ENCODE data around the gene MSLN. TPM values are rescaled to one million over a fixed set of nuclear protein-coding genes. Genes with fewer than 3 reads are reported as not detected.

Gene MSLN
- total and polyA plus RNA-seq, 2 of the 13 experiments (the other 11 are each of a cell fraction or from before 2014, with no cell fraction given): 2.0 to 2.3 TPM

- BruUV-seq (replicated peaks): no TSS peak
- CTCF ChIA-PET (ENCODE audit: low intra/inter-chr PET ratio, low total read pairs): interaction anchor here (2.7 kb wide), 1 partner anchor 21 kb away, joined by 19 read pairs; no protein-coding TSS in a partner anchor
- Histone ChIP-seq H3K27ac (ENCODE audit: extremely low read length, insufficient read depth, low read length) (no peak overlapping the region), H4K20me1 (ENCODE audit: insufficient read depth, low read length) (0 out of 2 replicates have a peak, but pooled peaks cover 2% of the 10 kb centered on the region), H3K9me3 (ENCODE audit: low read length) (no peaks in the 10 kb centered on the region), H3K9ac (ENCODE audit: insufficient read depth, low read depth, low read length) (no peak overlapping the region), H3K36me3 (replicated peaks in 1 of 2; ENCODE audit: control insufficient read depth in 1 of 2, insufficient read depth in 2 of 2, low read length in 2 of 2) (peaks cover 3 to 25% of the 10 kb centered on the region in 2 experiments; a peak in 2 of 5 replicates), H3K27me3 (ENCODE audit: control insufficient read depth in 1 of 2, insufficient read depth in 2 of 2, low read length in 2 of 2) (no peaks in the 10 kb centered on the region), H3K4me2 (ENCODE audit: low read depth, low read length) (no peak overlapping the region), H2AFZ (ENCODE audit: low read length) (no peak overlapping the region), H3K79me2 (ENCODE audit: insufficient read depth, low read length) (no peaks in the 10 kb centered on the region), H3K4me3 (replicated peaks in 1 of 3; ENCODE audit: insufficient read depth in 1 of 3, low read depth in 2 of 3, low read length in 3 of 3) (no peak overlapping the region), H3K4me1 (ENCODE audit: insufficient read depth, low read length) (no peaks in the 10 kb centered on the region)
- POLR2A ChIA-PET: interaction anchor here (1.2 to 2.2 kb wide), 2 partner anchors 12 to 20 kb away, joined by 3 to 7 read pairs; partner anchors contain the start of gene ANTKMT
- intact Hi-C loops (cut with micrococcal nuclease; ENCODE audit: unreplicated experiment) (no loop called here), in situ Hi-C loops (cut with HindIII; ENCODE audit: extremely low pct_ligation_motif_present, low pct_unique_long_range_greater_than_20kb) (no loop called here)
- DNase-seq (ENCODE audit: low spot score) (no peak), ATAC-seq (no peak), FAIRE-seq (no peak)
- 0 out of 2 replicates have a peak, but pooled peaks have one; percentile 12 for TF ChIP-seq RAD21 (CRISPR knock-in tag; IDR thresholded peaks at IDR 0.05)
- no peak for TF ChIP-seq ZNF770 (CRISPR knock-in tag; IDR thresholded peaks at IDR 0.05)
- no peak for TF ChIP-seq FUBP1 (CRISPR knock-in tag; IDR thresholded peaks at IDR 0.05; ENCODE audit: borderline replicate concordance)
- TF ChIP-seq, protein P1, sequence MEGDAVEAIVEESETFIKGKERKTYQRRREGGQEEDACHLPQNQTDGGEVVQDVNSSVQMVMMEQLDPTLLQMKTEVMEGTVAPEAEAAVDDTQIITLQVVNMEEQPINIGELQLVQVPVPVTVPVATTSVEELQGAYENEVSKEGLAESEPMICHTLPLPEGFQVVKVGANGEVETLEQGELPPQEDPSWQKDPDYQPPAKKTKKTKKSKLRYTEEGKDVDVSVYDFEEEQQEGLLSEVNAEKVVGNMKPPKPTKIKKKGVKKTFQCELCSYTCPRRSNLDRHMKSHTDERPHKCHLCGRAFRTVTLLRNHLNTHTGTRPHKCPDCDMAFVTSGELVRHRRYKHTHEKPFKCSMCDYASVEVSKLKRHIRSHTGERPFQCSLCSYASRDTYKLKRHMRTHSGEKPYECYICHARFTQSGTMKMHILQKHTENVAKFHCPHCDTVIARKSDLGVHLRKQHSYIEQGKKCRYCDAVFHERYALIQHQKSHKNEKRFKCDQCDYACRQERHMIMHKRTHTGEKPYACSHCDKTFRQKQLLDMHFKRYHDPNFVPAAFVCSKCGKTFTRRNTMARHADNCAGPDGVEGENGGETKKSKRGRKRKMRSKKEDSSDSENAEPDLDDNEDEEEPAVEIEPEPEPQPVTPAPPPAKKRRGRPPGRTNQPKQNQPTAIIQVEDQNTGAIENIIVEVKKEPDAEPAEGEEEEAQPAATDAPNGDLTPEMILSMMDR (CRISPR knock-in tag; IDR thresholded peaks at IDR 0.05): peak; percentile 42
- TF ChIP-seq ZNF878 (CRISPR knock-in tag; IDR thresholded peaks at IDR 0.05): no peak
- WGBS (ENCODE audit: low lambda C conversion rate): 89% methylated on average over 6 of the region's 13 CpGs
Measured at GRCh38 chr16:732936-733335, 27.6 kb upstream of the MSLN start.

Data from HepG2 (cell line).